Cardiac muscle cell (in vitro differentiated cells and primary cell): ENCODE data around the gene ADGRD2. TPM values are rescaled to one million over a fixed set of nuclear protein-coding genes. Genes with fewer than 3 reads are reported as not detected.

Experiments
- DNase-seq, 2 donors: peaks; one replicate each; pipeline versions ENCODE4 v3.0.0 to v3.0.0-alpha.2; 2010 to 2017; ENCODE audit warnings: low read depth in 1 of 2, low spot score in 1 of 2
- H3K27ac ChIP-seq: fragments of 200-600 bp; sonication (generic); 2 replicates; pipeline ENCODE4 v1.5.1; 2016
- H3K27me3 ChIP-seq: fragments of 200-600 bp; sonication (generic); 2 replicates; pipeline ENCODE4 v1.6.0; 2016; ENCODE audit warnings: control low read depth
- H3K36me3 ChIP-seq: fragments of 200-600 bp; sonication (generic); 2 replicates; pipeline ENCODE4 v1.5.1; 2016; ENCODE audit warnings: control low read depth
- H3K4me1 ChIP-seq: fragments of 200-600 bp; sonication (generic); 2 replicates; pipeline ENCODE4 v1.8.1; 2017; ENCODE audit warnings: low read depth, mild to moderate bottlenecking, mixed run types
- H3K4me3 ChIP-seq: fragments of 200-600 bp; sonication (generic); 2 replicates; pipeline ENCODE4 v1.5.1; 2016; ENCODE audit warnings: mild to moderate bottlenecking
- H3K9me3 ChIP-seq: fragments of 200-600 bp; sonication (generic); 2 replicates; pipeline ENCODE4 v1.5.1; 2017; ENCODE audit warnings: low read depth, mild to moderate bottlenecking, control low read depth
- CTCF ChIP-seq: IDR thresholded peaks from 2 replicates; pipeline ENCODE4 v1.5.1; 2012; ENCODE audit warnings: low read depth, mild to moderate bottlenecking, low read length
- polyA plus RNA-seq: library from polyadenylated mRNA; unstranded; fragments of >200 nt; fragmentation: Nextera tagmentation; extraction: Ambion mirVana; gene quantifications from 2 replicates; pipeline ENCODE4 v1.2.1, GENCODE V29; 2016
- total RNA-seq: library from RNA; depleted of rRNA; stranded (reverse); fragments of >200 nt; gene quantifications from 2 replicates; pipeline ENCODE4 v1.2.3, GENCODE V29; 2016

ADGRD2 gene
- total and polyA plus RNA-seq, 2 experiments from 2014 or later: not detected

GRCh38 chr9:124449381-124450151, 685 bp upstream of the ADGRD2 start:
- Histone ChIP-seq H3K4me3 (no peak overlapping the region), H3K27me3 (peaks cover 33% of the 10 kb centered on the region)
- no peak for TF ChIP-seq CTCF

GRCh38 chr9:124450931-124451661, 845 bp downstream of the ADGRD2 start:
- H3K4me1 ChIP-seq: no peaks in the 10 kb centered on the region
- TF ChIP-seq CTCF: no peak
- no peaks in the 10 kb centered on the region for H3K36me3 ChIP-seq
- no peak overlapping the region for H3K27ac ChIP-seq
- no peak for DNase-seq
- peaks cover 33% of the 10 kb centered on the region for H3K27me3 ChIP-seq
- no peak overlapping the region for H3K4me3 ChIP-seq
- H3K9me3 ChIP-seq: no peaks in the 10 kb centered on the region

More at GRCh38 chr9:124449381-124450151, 685 bp upstream of the ADGRD2 start:
- H3K36me3 ChIP-seq: no peaks in the 10 kb centered on the region
- H3K9me3 ChIP-seq: no peaks in the 10 kb centered on the region
- no peaks in the 10 kb centered on the region for H3K4me1 ChIP-seq
- H3K27ac ChIP-seq: no peak overlapping the region
- no peak for DNase-seq

GRCh38 chr9:124452326-124452725, 2.1 kb downstream of the ADGRD2 start:
- Histone ChIP-seq H3K36me3 (no peaks in the 10 kb centered on the region), H3K27ac (no peak overlapping the region), H3K4me1 (no peaks in the 10 kb centered on the region), H3K9me3 (no peaks in the 10 kb centered on the region), H3K4me3 (no peak overlapping the region), H3K27me3 (peaks cover 33% of the 10 kb centered on the region)
- TF ChIP-seq CTCF: no peak
- no peak for DNase-seq

DNA sequence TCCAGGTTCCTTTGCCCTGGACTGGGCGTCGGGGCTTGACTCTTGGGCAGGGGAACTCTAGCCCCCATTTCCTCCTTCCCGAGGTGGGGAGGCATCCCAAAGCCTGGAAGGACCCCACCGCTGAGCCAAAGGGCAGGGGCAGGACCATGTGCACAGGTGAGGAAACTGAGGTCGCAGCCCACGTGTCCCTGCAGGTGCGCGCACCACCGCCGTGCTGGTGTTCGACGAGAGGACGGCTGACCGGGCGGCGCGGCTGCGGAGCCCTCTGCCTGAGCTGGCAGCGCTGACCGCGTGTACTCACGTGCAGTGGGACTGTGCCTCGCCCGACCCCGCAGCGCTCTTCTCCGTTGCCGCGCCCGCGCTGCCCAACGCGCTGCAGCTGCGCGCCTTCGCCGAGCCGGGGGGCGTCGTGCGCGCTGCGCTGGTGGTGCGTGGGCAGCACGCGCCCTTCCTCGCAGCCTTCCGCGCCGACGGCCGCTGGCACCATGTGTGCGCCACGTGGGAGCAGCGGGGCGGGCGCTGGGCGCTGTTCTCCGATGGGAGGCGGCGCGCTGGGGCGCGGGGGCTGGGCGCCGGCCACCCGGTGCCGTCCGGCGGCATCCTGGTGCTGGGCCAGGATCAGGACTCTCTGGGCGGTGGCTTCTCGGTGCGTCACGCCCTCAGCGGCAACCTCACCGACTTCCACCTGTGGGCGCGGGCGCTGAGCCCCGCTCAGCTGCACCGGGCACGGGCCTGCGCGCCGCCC, 2.8 kb downstream of the ADGRD2 start:
- Histone ChIP-seq H3K9me3 (no peaks in the 10 kb centered on the region), H3K4me3 (peak overlapping the region; percentile 23), H3K27me3 (peaks cover 33% of the 10 kb centered on the region), H3K36me3 (no peaks in the 10 kb centered on the region), H3K4me1 (no peaks in the 10 kb centered on the region), H3K27ac (no peak overlapping the region)
- no peak for DNase-seq
- TF ChIP-seq CTCF: no peak

DNA sequence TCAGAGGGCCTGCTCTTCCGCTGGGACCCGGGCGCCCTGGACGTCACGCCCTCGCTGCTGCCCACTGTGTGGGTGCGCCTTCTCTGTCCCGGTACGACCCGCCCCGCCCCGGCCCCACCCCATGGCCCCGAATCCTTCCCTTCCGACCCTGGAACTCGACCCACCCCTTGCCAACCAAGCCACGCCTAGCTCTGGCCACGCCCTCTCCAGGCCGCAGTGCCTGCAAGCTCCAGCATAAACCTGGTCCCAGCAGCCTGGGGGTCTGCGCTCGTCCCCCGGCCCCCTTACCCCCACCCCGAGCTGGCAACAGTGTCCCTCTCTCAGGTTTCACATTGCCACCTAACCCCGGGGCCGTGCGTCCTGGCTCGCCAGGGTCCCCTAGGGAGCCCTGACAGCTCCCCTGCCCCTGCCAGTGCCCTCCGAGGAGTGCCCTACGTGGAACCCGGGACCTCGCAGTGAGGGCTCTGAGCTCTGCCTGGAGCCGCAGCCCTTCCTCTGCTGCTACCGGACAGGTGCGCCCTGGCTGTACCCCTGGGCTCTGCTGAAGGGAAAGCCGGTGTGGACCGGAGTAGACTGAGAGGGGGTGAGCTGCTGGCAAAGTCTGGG, 3.4 kb downstream of the ADGRD2 start:
- H3K36me3 ChIP-seq: no peaks in the 10 kb centered on the region
- H3K4me3 ChIP-seq: peak overlapping the region; percentile 23
- TF ChIP-seq CTCF: no peak
- no peak overlapping the region for H3K27ac ChIP-seq
- H3K27me3 ChIP-seq: peaks cover 33% of the 10 kb centered on the region
- H3K4me1 ChIP-seq: no peaks in the 10 kb centered on the region
- peak in 1 of 2 donors; percentile 42 for DNase-seq
- H3K9me3 ChIP-seq: no peaks in the 10 kb centered on the region
